ENCODE results near the gene SNED1.

SNED1 gene

DNA sequence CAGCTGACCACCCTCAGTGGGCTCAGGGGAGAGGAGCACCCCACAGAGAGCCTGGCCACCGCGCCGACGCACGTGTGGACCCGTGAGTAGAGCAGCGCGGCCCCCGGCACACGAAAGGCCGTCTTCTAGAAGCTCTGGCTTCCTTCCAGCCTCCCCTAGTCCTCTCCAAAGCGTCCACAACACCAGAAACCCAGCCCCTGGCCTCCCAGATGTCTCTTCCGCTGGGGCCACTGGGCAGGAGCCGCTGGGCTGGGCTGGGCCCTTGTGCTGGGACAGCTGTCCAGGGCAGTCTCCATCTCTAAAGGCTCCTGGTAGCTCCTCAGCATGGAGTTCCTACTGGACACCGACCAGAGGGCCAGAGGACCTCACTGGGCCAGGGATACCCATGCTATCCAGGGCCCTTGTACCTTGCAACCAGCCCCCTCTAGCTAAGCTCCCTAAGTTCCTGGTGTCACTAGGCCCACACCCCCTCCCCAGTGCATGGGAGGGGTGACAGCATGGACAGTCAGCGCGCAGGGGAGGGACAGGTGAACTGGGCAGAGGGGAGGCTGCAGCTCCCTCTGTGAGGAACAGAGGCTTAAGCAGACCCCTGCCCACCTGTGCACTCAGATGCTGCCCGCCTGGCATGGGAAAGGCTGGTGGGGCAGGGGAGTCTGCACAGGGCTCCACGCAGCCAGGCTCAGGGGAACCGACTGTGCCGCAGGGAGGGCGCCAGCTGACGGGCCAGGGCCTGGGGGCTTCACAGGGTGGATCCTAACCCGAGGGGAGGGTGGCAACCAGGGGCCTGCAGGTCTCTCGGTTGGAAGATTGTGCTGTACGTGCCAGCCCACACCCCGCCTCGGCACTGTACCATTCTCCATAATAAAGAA lies 70.8 kb downstream of the SNED1 start:
- no peak for DNase-seq

DNA sequence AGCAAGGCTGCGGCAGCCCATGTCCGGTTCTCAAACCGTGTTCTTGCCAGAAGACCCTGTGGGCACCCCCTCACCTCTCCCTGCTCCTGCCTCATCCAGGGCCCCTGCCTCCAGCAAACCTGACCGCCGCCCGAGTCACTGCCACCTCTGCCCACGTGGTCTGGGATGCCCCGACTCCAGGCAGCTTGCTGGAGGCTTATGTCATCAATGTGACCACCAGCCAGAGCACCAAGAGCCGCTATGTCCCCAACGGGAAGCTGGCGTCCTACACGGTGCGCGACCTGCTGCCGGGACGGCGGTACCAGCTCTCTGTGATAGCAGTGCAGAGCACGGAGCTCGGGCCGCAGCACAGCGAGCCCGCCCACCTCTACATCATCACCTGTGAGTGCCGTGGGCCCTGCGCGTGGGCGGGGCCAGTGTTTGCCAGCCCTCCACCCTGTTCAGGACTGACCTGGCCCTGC lies 71.4 kb downstream of the SNED1 start:
- DNase-seq, result no peak

- no peak for DNase-seq
Measured at GRCh38 chr2:241070361-241070760, 71.9 kb downstream of the SNED1 start.

DNA sequence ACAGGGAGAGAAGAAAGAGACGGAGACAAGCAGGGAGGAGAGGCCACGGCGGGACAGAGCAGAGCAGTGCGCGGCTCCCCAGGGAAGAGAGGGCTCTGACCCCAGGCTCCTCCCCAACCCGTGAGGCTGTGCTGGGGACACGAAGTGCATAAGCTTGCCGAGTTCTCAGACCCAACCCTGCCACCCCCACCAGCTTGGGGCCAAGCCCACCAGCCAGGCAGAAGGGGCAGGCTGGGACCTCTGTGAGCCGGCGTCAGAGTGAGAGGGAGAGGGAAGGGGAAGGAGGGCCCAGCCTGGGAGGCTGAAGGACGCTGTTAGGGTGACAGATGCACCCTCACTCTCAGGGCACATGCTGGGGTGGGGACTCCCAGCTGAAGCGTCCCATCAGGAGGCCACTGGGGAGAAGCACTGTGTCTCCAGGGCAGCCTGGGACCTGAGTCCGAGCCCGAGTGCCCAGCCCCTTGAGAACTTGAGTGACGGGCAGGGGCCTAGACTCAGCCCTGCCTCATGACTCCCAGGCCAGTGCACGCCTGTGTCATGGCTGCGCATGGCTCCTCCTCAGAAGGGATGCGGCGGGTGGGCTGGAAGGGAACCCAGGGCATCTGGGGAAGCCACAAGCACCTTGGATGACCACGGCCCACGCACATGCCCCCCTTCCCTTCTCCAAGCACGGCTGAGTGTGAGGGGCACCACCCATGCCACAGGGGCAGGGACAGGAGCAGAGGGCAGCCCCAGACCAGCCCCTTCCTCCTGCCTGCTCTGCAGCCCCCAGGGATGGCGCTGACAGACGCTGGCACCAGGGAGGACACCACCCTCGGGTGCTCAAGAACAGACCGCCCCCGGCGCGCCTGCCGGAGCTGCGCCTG lies 72.6 kb downstream of the SNED1 start:
- no peak for DNase-seq

DNA sequence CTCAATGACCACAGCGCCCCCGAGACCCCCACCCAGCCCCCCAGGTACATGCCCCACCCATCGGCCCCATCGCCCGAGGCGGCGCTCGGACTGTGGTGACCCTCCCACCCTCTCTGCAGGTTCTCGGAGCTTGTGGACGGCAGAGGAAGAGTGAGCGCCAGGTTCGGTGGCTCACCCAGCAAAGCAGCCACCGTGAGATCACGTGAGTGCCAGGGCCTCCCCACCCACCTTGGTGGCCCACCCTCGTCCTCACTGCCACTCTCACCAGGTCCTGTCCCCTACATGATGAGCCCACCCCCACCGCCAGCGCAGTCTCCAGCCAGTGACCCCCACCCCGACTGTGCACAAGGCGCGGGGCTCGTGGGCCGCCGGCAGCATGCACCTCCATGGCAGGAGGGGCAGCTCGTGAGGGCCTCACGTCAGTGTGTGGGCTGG lies 73.3 kb downstream of the SNED1 start:
- DNase-seq, result no peak

DNA sequence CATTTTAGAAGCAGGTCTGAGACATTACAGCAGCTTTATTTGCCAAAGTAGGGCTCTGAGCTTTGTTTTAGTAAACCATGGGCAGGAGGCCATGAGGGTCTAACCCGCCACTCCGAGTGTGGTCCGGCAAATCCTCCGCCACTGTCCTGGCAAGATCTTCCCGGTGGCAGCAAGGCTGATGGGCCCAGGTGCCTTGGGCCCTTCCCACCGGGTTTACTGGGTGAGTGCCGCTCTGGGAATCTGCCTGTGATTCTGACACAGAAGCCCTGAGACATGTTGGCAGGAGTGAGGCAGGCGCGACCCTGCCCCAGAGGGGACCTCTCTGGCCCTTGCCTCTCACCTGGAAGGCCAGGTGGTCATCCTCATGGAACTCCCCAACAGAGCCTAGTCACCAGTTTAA lies 73.7 kb downstream of the SNED1 start:
- DNase-seq, result no peak

DNA sequence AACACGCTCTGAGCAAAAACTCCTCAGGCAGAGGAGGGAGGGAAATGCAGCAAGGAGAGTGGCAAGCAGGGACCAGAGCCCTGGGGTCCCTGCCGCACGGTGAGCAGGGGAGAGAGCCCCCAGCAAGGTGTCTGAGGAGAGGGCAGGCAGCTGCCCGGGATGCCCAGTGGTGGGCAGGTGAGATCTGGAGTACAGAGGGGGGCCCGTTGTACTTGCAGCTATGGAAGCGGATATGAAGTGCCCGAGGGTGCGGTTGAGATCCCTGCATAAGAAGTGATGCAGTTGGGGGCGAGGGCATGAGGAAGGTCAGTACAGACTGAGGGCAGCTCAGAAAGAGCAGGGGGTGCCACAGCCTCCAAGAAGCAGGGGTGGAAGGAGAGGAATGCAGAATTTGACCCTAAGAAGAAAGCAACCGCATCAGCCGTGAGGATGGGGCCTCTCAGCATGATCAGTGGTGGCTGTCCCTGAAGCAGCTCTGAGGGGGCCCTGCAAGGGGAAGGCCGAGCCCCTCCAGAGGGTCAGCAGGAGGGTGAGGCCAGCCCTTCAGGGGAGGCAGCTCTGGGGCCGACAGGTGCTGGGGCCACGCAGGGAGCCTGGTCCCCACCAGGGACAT lies 74.2 kb downstream of the SNED1 start:
- DNase-seq, result no peak

DNA sequence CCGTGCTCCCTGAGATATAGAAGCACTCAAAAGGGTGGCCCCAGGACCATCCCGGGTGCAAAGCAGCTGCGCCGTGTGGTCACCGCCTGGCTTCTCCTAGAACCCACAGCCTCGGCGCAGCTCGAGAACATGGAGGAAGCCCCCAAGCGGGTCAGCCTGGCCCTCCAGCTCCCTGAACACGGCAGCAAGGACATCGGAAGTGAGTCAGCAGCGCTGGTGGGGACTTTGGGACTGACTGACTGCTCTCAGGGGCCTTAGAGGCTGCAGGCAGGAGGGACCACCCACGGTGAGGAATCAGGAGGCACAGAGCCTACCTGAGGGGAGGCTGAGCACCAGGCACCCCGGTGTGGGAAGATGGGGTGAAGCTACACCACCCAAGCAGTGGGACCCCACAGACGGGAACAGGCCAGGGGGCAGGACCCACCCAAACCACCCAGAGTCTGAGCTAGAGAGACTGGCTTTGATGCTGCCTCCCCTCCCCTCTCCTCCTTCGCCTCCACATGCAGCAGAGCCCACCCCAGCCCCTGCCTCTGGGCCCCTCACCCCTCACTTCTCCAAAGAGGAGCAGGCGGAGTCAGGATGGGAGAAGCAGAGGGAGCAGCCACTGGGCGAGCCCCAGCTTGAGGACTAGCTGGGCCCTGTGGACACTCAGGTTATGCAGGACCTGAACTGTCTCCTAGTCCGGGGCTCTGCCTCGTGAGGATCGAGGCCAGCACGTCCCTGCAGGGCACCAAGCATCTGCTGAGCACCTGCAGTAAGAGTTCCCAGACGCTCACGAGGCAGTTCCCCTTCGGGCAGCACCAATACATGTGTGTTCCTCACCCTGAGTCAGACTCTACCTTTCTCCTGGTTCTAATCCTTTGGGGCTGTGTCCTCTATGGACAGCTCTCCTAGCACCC lies 75.0 kb downstream of the SNED1 start:
- DNase-seq, result no peak

GRCh38 chr2:241074065-241074818 lies 75.8 kb downstream of the SNED1 start:
- no peak for DNase-seq

- no peak for DNase-seq
Measured at GRCh38 chr2:241074901-241075540, 76.6 kb downstream of the SNED1 start.

DNA sequence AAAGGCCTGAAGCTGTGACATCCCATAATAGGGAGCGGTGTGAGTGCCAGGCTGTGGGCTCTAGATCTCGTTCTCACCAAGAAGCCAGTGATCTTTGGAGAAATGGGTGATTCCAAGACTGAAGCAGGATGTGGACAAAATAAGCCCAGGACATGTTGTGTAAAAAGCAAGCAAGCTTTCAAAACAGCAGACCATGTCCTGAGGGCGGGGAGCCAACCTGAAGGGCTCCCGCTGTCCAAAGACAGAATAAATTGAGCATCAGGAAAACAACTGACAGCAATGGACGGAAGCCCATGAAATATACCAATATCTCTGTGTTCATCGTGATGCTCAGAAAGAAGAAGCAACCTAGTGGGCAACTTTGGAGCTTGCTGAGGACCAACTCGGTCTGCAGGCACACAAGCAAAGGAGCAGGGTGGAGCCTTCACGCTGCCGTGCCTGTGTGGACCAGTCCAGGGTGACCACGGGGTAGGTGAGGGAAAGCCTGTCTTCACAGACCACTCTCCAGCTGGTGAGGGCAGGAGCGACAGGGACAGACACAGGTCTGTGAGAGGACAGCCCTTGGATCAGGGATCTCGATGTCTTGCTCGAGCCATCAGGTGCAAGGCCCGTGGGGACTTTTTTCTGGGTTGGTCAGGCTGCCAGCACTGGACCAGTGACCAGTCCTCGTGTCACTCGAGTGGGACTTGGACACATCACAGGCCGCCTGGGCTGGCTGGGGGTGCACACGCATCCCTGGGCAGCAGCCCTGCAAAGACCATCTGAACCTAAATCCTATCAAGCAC lies 82.2 kb downstream of the SNED1 start:
- DNase-seq, result no peak

DNA sequence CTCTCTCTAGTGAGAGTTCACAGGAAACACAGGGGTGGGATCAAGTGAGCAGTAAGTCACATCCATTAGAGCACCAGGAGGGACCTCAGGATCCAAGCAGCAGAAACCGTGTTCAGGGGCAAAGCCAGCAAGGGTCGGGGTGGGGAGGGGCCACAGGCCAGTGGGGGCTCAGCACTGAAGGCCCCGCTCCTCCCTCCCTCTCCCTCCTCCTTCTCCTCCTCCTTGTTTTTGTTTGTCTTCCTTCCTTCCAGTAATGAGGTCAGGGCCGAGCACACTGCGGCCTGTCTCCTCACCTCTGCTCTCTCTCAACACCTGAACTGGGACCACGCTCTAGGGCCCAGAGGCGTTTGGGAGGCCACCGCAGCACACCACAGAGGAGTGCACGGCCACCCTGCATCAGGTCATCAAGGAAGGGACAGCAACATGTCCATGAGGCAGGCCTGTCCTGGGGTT lies 82.8 kb downstream of the SNED1 start:
- DNase-seq, result no peak

- no peak for DNase-seq
Measured at GRCh38 chr2:241081643-241082340, 83.4 kb downstream of the SNED1 start.

GRCh38 chr2:241082341-241083090 lies 84.1 kb downstream of the SNED1 start:
- no peak for DNase-seq

DNA sequence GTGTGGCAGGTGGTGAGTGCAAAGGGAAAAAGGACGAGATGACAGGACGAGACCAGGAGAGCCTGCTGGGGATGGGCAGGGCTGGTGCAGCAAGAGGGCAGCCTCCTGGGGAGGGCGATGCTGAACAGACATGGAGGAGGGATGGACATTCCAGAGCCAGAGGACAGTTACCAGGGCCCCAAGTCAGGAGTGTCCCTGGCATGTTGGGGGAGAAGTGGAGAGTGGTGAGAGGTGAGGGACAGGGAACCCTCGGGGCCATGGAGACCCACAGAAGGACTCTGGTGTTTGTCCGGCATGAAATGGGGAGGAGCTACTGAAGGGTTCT lies 84.6 kb downstream of the SNED1 start:
- DNase-seq, result no peak

- DNase-seq, result no peak
Measured at GRCh38 chr2:241084856-241085444, 86.5 kb downstream of the SNED1 start.

DNA sequence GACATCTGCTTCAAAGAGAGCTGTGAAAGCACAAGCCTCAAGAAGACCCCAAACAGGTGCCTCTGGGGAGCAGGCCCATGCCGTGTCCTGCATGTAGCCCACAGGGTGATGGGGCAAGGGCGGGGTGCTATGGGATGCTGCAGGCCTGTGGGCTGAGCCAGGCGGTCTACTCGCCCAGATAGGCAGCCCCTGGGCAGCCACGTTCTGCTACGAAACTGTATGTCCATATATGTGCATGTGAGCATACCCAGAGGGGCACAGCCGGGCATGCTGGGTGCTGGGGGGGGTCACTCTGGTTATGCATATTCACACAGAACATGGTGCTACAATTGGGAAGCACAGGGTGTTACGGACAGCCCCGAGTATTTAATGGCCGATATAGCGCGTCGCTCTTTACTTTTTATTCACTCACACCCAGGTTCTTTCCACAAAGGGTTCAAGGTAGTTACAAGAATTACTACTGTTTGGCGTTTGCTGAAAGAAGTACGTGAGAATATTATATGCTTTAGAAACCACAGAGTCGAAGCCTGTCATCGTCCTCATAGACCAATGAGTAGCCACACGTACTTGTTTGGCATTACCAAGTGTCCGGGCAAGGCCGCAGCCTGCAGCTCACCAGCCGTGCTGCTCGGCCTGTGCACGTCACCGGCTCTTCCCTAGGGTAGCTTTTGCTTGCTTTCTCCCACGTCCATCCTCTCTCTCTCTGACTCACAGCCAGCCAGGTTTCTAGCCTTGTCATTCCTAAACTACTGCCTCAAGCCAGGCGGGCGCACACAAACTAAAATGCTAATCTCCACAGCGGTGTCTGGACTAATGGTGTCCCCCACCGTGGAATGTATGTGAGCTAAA lies 89.2 kb downstream of the SNED1 start:
- no peak for DNase-seq

Measured in DMS79 treated with DMSO at 0.1 percent for 48 hours (cell line).